H1 (cell line): ENCODE measurements around the gene OR1C1. TPM values are rescaled to one million over a fixed set of nuclear protein-coding genes. Genes with fewer than 3 reads are reported as not detected.

ENCODE experiments used
- CTCF ChIA-PET: fragments of 300-600 bp; sonication (Branson Sonifier 250); formaldehyde crosslinking; loops from one replicate; lab custom pipeline; 2021; ENCODE audit not compliant: partially characterized antibody; lab: Charles Lee
- POLR2A ChIA-PET: fragments of 300-600 bp; sonication (Branson Sonifier 250); formaldehyde crosslinking; loops from one replicate; lab custom pipeline; 2021; ENCODE audit warnings: inconsistent platforms; ENCODE audit not compliant: partially characterized antibody; lab: Charles Lee
- DNase-seq, 2 experiments: peaks; one replicate each; pipeline versions ENCODE4 v3.0.0 to v3.0.0-alpha.2; 2010 to 2022; ENCODE audit warnings: low spot score in 2 of 2, low read depth in 1 of 2, mixed read lengths in 1 of 2
- FAIRE-seq: peaks from 2 replicates; lab custom pipeline; 2011; peaks lifted over from hg19 to GRCh38; lab: Jason Lieb, UNC
- H2AFZ ChIP-seq: 2 replicates; pipeline ENCODE4 v1.8.1; 2012; ENCODE audit warnings: low read length, inconsistent platforms
- H2AK5ac ChIP-seq: 2 replicates; pipeline ENCODE4 v1.6.1; 2013; ENCODE audit warnings: low read depth, low read length
- H2BK120ac ChIP-seq: replicated peaks from 2 replicates; pipeline ENCODE3; 2013; ENCODE audit warnings: low read depth, low read length, inconsistent platforms
- H2BK12ac ChIP-seq: 2 replicates; pipeline ENCODE4 v1.6.1; 2013; ENCODE audit warnings: low read depth, low read length
- H2BK15ac ChIP-seq: 2 replicates; pipeline ENCODE4 v1.6.1; 2013; ENCODE audit warnings: low read length
- H2BK20ac ChIP-seq: 2 replicates; pipeline ENCODE4 v1.6.1; 2013; ENCODE audit warnings: low read length
- H2BK5ac ChIP-seq: 2 replicates; pipeline ENCODE4 v1.6.1; 2013; ENCODE audit warnings: low read depth, low read length
- H3K14ac ChIP-seq: 2 replicates; pipeline ENCODE4 v1.6.1; 2013; ENCODE audit warnings: inconsistent platforms; ENCODE audit not compliant: insufficient read length
- H3K18ac ChIP-seq: 2 replicates; pipeline ENCODE4 v1.6.1; 2013; ENCODE audit warnings: low read length; ENCODE audit errors: extremely low read depth
- H3K23ac ChIP-seq: 2 replicates; pipeline ENCODE4 v1.6.1; 2013; ENCODE audit warnings: inconsistent platforms; ENCODE audit not compliant: insufficient read length
- H3K23me2 ChIP-seq: 2 replicates; pipeline ENCODE4 v1.6.1; 2013; ENCODE audit warnings: low read depth, low read length
- H3K27ac ChIP-seq: 2 replicates; pipeline ENCODE4 v1.6.1; 2011; ENCODE audit warnings: low read depth, low read length, inconsistent platforms
- H3K27me3 ChIP-seq, 4 experiments: replicated peaks in 1 of 4; 1 replicate in 1 of 4; 2 replicates in 3 of 4; pipeline versions ENCODE4 v1.6.1 to v1.8.1; 2011 to 2013; ENCODE audit warnings: low read length in 3 of 4, mild to moderate bottlenecking in 3 of 4, inconsistent platforms in 2 of 4, mixed read lengths in 2 of 4, moderate library complexity in 1 of 4; ENCODE audit not compliant: control insufficient read depth in 3 of 4, insufficient read depth in 3 of 4; ENCODE audit errors: extremely low read depth in 1 of 4
- H3K36me3 ChIP-seq, 4 experiments: 2 replicates each; pipeline versions ENCODE4 v1.6.1 to v1.8.1; 2011 to 2013; ENCODE audit warnings: mild to moderate bottlenecking in 4 of 4, low read length in 3 of 4, moderate library complexity in 2 of 4, control low read depth in 1 of 4, inconsistent platforms in 1 of 4; ENCODE audit not compliant: insufficient read depth in 4 of 4, control insufficient read depth in 2 of 4
- H3K4ac ChIP-seq: replicated peaks from 2 replicates; pipeline ENCODE3; 2013; ENCODE audit warnings: low read length, low read depth, mixed read lengths, inconsistent platforms; ENCODE audit not compliant: insufficient read length
- H3K4me1 ChIP-seq, 4 experiments: replicated peaks in 1 of 4; 1 replicate in 1 of 4; 2 replicates in 3 of 4; pipeline versions ENCODE4 v1.6.1 to v1.8.1; 2011 to 2013; ENCODE audit warnings: low read length in 3 of 4, inconsistent platforms in 2 of 4, mixed read lengths in 1 of 4; ENCODE audit not compliant: insufficient read depth in 4 of 4, control insufficient read depth in 3 of 4
- H3K4me2 ChIP-seq, 2 experiments: 2 replicates each; pipeline versions ENCODE4 v1.6.1 to v1.8.1; 2011 to 2013; ENCODE audit warnings: low read depth in 2 of 2, low read length in 2 of 2, control low read depth in 1 of 2, inconsistent platforms in 1 of 2, mild to moderate bottlenecking in 1 of 2; ENCODE audit not compliant: insufficient read depth in 1 of 2
- H3K4me3 ChIP-seq, 4 experiments: fragments of 200-600, 300-600 bp in 1 of 4; sonication (generic), shearing (Covaris generic), sonication (Bioruptor Twin) in 1 of 4; 2 replicates each; pipeline versions ENCODE4 v1.5.1 to v1.8.1; 2011 to 2016; ENCODE audit warnings: low read length in 4 of 4, low read depth in 3 of 4, control low read depth in 2 of 4, inconsistent platforms in 2 of 4, mild to moderate bottlenecking in 2 of 4, mixed read lengths in 1 of 4, moderate library complexity in 1 of 4; ENCODE audit not compliant: insufficient read depth in 2 of 4; ENCODE audit errors: extremely low read depth in 1 of 4
- H3K56ac ChIP-seq: replicated peaks from 2 replicates; pipeline ENCODE3; 2013; ENCODE audit warnings: low read depth, mild to moderate bottlenecking, mixed read lengths, low read length, inconsistent platforms; ENCODE audit not compliant: insufficient read length
- H3K79me1 ChIP-seq: 2 replicates; pipeline ENCODE4 v1.6.1; 2013; ENCODE audit warnings: low read depth, low read length, control low read depth
- H3K79me2 ChIP-seq, 2 experiments: 2 replicates each; pipeline versions ENCODE4 v1.6.1 to v1.8.1; 2012 to 2013; ENCODE audit warnings: low read length in 2 of 2, mild to moderate bottlenecking in 2 of 2, inconsistent platforms in 1 of 2; ENCODE audit not compliant: insufficient read depth in 2 of 2, control insufficient read depth in 1 of 2
- H3K9ac ChIP-seq, 4 experiments: replicated peaks in 1 of 4; 1 replicate in 1 of 4; 2 replicates in 3 of 4; pipeline versions ENCODE4 v1.6.1 to v1.8.1; 2011 to 2013; ENCODE audit warnings: low read depth in 3 of 4, low read length in 3 of 4, control low read depth in 2 of 4, mild to moderate bottlenecking in 2 of 4, moderate library complexity in 2 of 4, inconsistent platforms in 1 of 4; ENCODE audit errors: extremely low read depth in 1 of 4
- H3K9me3 ChIP-seq, 2 experiments: 2 replicates each; pipeline versions ENCODE4 v1.6.1 to v1.8.1; 2012 to 2013; ENCODE audit warnings: mild to moderate bottlenecking in 2 of 2, moderate library complexity in 2 of 2, control low read depth in 1 of 2, inconsistent platforms in 1 of 2, low read depth in 1 of 2, low read length in 1 of 2, mixed read lengths in 1 of 2; ENCODE audit not compliant: insufficient read depth in 2 of 2
- H4K20me1 ChIP-seq, 2 experiments: replicated peaks in 1 of 2; 2 replicates each; pipeline versions ENCODE3 to v1.8.1; 2011 to 2013; ENCODE audit warnings: inconsistent platforms in 2 of 2, low read length in 2 of 2, mild to moderate bottlenecking in 1 of 2; ENCODE audit not compliant: insufficient read depth in 2 of 2, control insufficient read depth in 1 of 2
- H4K5ac ChIP-seq: 2 replicates; pipeline ENCODE4 v1.6.1; 2013; ENCODE audit warnings: low read length, low read depth, mixed read lengths, inconsistent platforms; ENCODE audit not compliant: insufficient read length
- H4K8ac ChIP-seq: 2 replicates; pipeline ENCODE4 v1.8.0; 2013; ENCODE audit warnings: mild to moderate bottlenecking, moderate library complexity, low read length, inconsistent platforms; ENCODE audit not compliant: insufficient read depth; ENCODE audit errors: extremely low read depth
- H4K91ac ChIP-seq: replicated peaks from 2 replicates; pipeline ENCODE3; 2013; ENCODE audit warnings: low read length, mixed read lengths, inconsistent platforms; ENCODE audit not compliant: insufficient read length
- BCL11A ChIP-seq, 2 experiments: IDR thresholded peaks; one replicate each; pipeline ENCODE4 v1.6.1; 2011; ENCODE audit warnings: low read depth in 2 of 2, low read length in 2 of 2, mild to moderate bottlenecking in 2 of 2
- GTF2F1 ChIP-seq: IDR thresholded peaks from 2 replicates; pipeline ENCODE4 v1.6.1; 2012; ENCODE audit warnings: low read depth, low read length, improper control_type of control experiment, borderline replicate concordance
- HDAC2 ChIP-seq, 2 experiments: fragments of 300-600 bp in 1 of 2; sonication (generic) in 1 of 2; IDR thresholded peaks; 2 replicates each; pipeline ENCODE4 v1.6.1; 2011 to 2012; ENCODE audit warnings: low read depth in 2 of 2, low read length in 2 of 2, mild to moderate bottlenecking in 2 of 2, moderate library complexity in 2 of 2, borderline replicate concordance in 1 of 2, inconsistent platforms in 1 of 2
- POLR2A ChIP-seq, 2 experiments: IDR thresholded peaks; 1 replicate in 1 of 2; 2 replicates in 1 of 2; pipeline ENCODE4 v1.6.1; 2011; ENCODE audit warnings: low read depth in 2 of 2, low read length in 2 of 2, mild to moderate bottlenecking in 2 of 2; ENCODE audit errors: control extremely low read depth in 1 of 2
- RAD21 ChIP-seq, 2 experiments: IDR thresholded peaks in 1 of 2; conservative IDR thresholded peaks in 1 of 2; 2 replicates each; pipeline ENCODE4 v1.6.1; 2011; ENCODE audit warnings: low read depth in 2 of 2, low read length in 2 of 2, improper control_type of control experiment in 1 of 2, inconsistent platforms in 1 of 2, mild to moderate bottlenecking in 1 of 2, moderate library complexity in 1 of 2
- RBBP5 ChIP-seq: IDR thresholded peaks from 2 replicates; pipeline ENCODE4 v1.7.1; 2012; ENCODE audit warnings: low read depth, mild to moderate bottlenecking, inconsistent platforms, low read length, moderate library complexity, borderline replicate concordance
- SIRT6 ChIP-seq: IDR thresholded peaks from one replicate; pipeline ENCODE4 v1.7.1; 2012; ENCODE audit warnings: low read length, inconsistent platforms
- TAF7 ChIP-seq: optimal IDR thresholded peaks from 2 replicates; pipeline ENCODE3; 2011; ENCODE audit warnings: low read depth, mild to moderate bottlenecking, inconsistent platforms, low read length, moderate library complexity, borderline replicate concordance
- WGBS, 2 experiments: shearing (Covaris generic) in 1 of 2; methylation state at CpG; one replicate each; pipeline versions ENCODE4 v1.1.6 to v1.1.7; 2013 to 2015; ENCODE audit warnings: low lambda C conversion rate in 2 of 2, mixed read lengths in 2 of 2, inconsistent platforms in 1 of 2, low coverage in 1 of 2, missing lambda C conversion rate in 1 of 2; ENCODE audit not compliant: insufficient replicate concordance in 2 of 2, insufficient coverage in 1 of 2, insufficient read length in 1 of 2; ENCODE audit errors: extremely low coverage in 1 of 2, missing lambda C conversion rate in 1 of 2; 5-methylcytosine and 5-hydroxymethylcytosine counted together
- polyA plus RNA-seq, 7 experiments: library from polyadenylated mRNA; depleted of rRNA in 3 of 7; stranded (reverse) in 5 of 7; unstranded in 2 of 7; fragments of >200 nt in 5 of 7; fragments of 200-250 nt in 2 of 7; gene quantifications; 1 replicate in 5 of 7; 2 replicates in 1 of 7; 4 replicates in 1 of 7; pipeline versions ENCODE4 v1.2.1 to v1.2.3, GENCODE V29; 2011 to 2013; ENCODE audit warnings: missing spikeins in 2 of 7, mixed read lengths in 2 of 7
- total RNA-seq: library from RNA; stranded (reverse); fragmentation: NEBNext Ultra II Directional; extraction: Animal tissue kit (Norgen Biotek cat#: 25700); gene quantifications from 2 replicates; pipeline ENCODE4 v1.2.1, GENCODE V29; 2021

OR1C1 gene
- total and polyA plus RNA-seq, 2 of the 8 experiments (the other 6 are each of a cell fraction or from before 2014, with no cell fraction given) = not detected

GRCh38 chr1:247748041-247748440, 12.3 kb downstream of the OR1C1 start, which contains the start of gene OR14A2:
Gene OR14A2, minus strand, starts transcription at chr1:247748141.
- Histone ChIP-seq H3K56ac (no peak within 1 kb of the TSS), H3K27me3 (no peaks in the 10 kb centered on the region), H3K36me3 (no peaks in the 10 kb centered on the region), H4K20me1 (no peaks in the 10 kb centered on the region), H4K8ac (no peak within 1 kb of the TSS), H3K79me2 (no peaks in the 10 kb centered on the region), H3K18ac (no peak within 1 kb of the TSS), H2BK15ac (no peak within 1 kb of the TSS), H3K4me1 (no peaks in the 10 kb centered on the region), H4K91ac (no peak within 1 kb of the TSS), H3K23me2 (no peaks in the 10 kb centered on the region), H2AFZ (no peak within 1 kb of the TSS), H3K23ac (no peak within 1 kb of the TSS), H3K9ac (no peak within 1 kb of the TSS), H3K79me1 (no peaks in the 10 kb centered on the region), H3K27ac (no peak within 1 kb of the TSS), H3K4me2 (no peak within 1 kb of the TSS), H2BK5ac (no peak within 1 kb of the TSS), H2AK5ac (no peak within 1 kb of the TSS), H4K5ac (no peak within 1 kb of the TSS), H3K9me3 (peaks cover 52 to 60% of the 10 kb centered on the region in 2 experiments), H3K14ac (no peak within 1 kb of the TSS), H2BK12ac (no peak within 1 kb of the TSS), H3K4me3 (no peak within 1 kb of the TSS), H3K4ac (no peak within 1 kb of the TSS), H2BK120ac (no peak within 1 kb of the TSS), H2BK20ac (no peak within 1 kb of the TSS)
- WGBS, 2 experiments = 88% methylated on average over 2 of the region's 2 CpGs; no CpG with 5 or more reads in 1 of the 2 experiments
- TF ChIP-seq RAD21 (IDR thresholded peaks at IDR 0.05 in 1 of 2, conservative IDR thresholded peaks at IDR 0.05 in 1 of 2; ENCODE audit: low read depth in 2 of 2, low read length in 2 of 2) (no peak), RBBP5 (no peak), TAF7 (no peak), SIRT6 (no peak), POLR2A (IDR thresholded peaks at IDR 0.05; ENCODE audit: control extremely low read depth in 1 of 2, low read depth in 2 of 2, low read length in 2 of 2) (no peak), BCL11A (IDR thresholded peaks at IDR 0.05; ENCODE audit: low read depth in 2 of 2, low read length in 2 of 2) (no peak), GTF2F1 (no peak), HDAC2 (IDR thresholded peaks at IDR 0.05; ENCODE audit: borderline replicate concordance in 1 of 2, low read depth in 2 of 2, low read length in 2 of 2) (no peak)
- POLR2A ChIA-PET = no interaction called here
- CTCF ChIA-PET = no interaction called here
- FAIRE-seq (no peak), DNase-seq (no peak)
